T-helper 2 cell treated with Interferon-gamma antibody and Interleukin-4, amounts not matched to agents 100 ng/mL and 5 ng/mL, for 36 hours (primary cell): ENCODE data around the gene FOXP1. TPM values are rescaled to one million over a fixed set of nuclear protein-coding genes. Genes with fewer than 3 reads are reported as not detected.

Experiments used
- intact Hi-C: fragments of 100-400 bp; cut with micrococcal nuclease; formaldehyde crosslinking; loops from one replicate; pipeline ENCODE4 v1.15.1; 2023
- total RNA-seq: library from RNA; stranded (reverse); gene quantifications from 2 replicates; pipeline ENCODE4 v1.2.3, GENCODE V29; 2022

The FOXP1 gene
- total RNA-seq, 1 donor from 2014 or later, result 113 TPM

- intact Hi-C loops, result loop anchor here (1.0 kb wide), 1 partner anchor 45 kb away; no protein-coding TSS in a partner anchor
These were observed 94.2 kb downstream of the FOXP1 start for GRCh38 chr3:71489315-71489761.

GRCh38 chr3:71488882-71489281 lies 94.6 kb downstream of the FOXP1 start:
- intact Hi-C loops, result loop anchor here (1.0 kb wide), 1 partner anchor 45 kb away; no protein-coding TSS in a partner anchor

- intact Hi-C loops, result no loop called here
These were observed 95.1 kb downstream of the FOXP1 start for GRCh38 chr3:71488391-71488809.

GRCh38 chr3:71487418-71487817 lies 96.1 kb downstream of the FOXP1 start:
- intact Hi-C loops, result loop anchor here (1.0 to 2.0 kb wide), 2 partner anchors 31 to 425 kb away; no protein-coding TSS in a partner anchor

GRCh38 chr3:71486831-71487230 lies 96.7 kb downstream of the FOXP1 start:
- intact Hi-C loops, result loop anchor here (1.0 to 2.0 kb wide), 2 partner anchors 31 to 424 kb away; no protein-coding TSS in a partner anchor

- intact Hi-C loops, result loop anchor here (2.0 kb wide), 1 partner anchor 423 kb away; no protein-coding TSS in a partner anchor
These were observed 97.6 kb downstream of the FOXP1 start for GRCh38 chr3:71485896-71486295.

- intact Hi-C loops, result no loop called here
These were observed 99.1 kb downstream of the FOXP1 start for GRCh38 chr3:71484452-71484851.

GRCh38 chr3:71484047-71484446 lies 99.5 kb downstream of the FOXP1 start:
- intact Hi-C loops, result no loop called here

GRCh38 chr3:71482771-71483170 lies 100.8 kb downstream of the FOXP1 start:
- intact Hi-C loops, result no loop called here

- intact Hi-C loops, result no loop called here
These were observed 105.0 kb downstream of the FOXP1 start for GRCh38 chr3:71478568-71478967.

- intact Hi-C loops, result no loop called here
These were observed 106.6 kb downstream of the FOXP1 start for GRCh38 chr3:71476950-71477349.

- intact Hi-C loops, result no loop called here
These were observed 114.4 kb downstream of the FOXP1 start for GRCh38 chr3:71469138-71469435.

- intact Hi-C loops, result no loop called here
These were observed 115.0 kb downstream of the FOXP1 start for GRCh38 chr3:71468311-71469137.

GRCh38 chr3:71466483-71466882 lies 117.0 kb downstream of the FOXP1 start:
- intact Hi-C loops, result no loop called here

GRCh38 chr3:71465371-71466036 lies 118.0 kb downstream of the FOXP1 start:
- intact Hi-C loops, result no loop called here

GRCh38 chr3:71464613-71465012 lies 118.9 kb downstream of the FOXP1 start:
- intact Hi-C loops, result no loop called here

- intact Hi-C loops, result no loop called here
These were observed 119.9 kb downstream of the FOXP1 start for GRCh38 chr3:71463617-71464016.

GRCh38 chr3:71462586-71462985 lies 120.9 kb downstream of the FOXP1 start:
- intact Hi-C loops, result no loop called here

- intact Hi-C loops, result no loop called here
These were observed 121.6 kb downstream of the FOXP1 start for GRCh38 chr3:71461749-71462483.

- intact Hi-C loops, result no loop called here
These were observed 122.4 kb downstream of the FOXP1 start for GRCh38 chr3:71461114-71461513.

- intact Hi-C loops, result no loop called here
These were observed 124.6 kb downstream of the FOXP1 start for GRCh38 chr3:71458895-71459294.

- intact Hi-C loops, result loop anchor here (1.0 to 2.0 kb wide), 2 partner anchors 30 to 56 kb away; no protein-coding TSS in a partner anchor
These were observed 126.7 kb downstream of the FOXP1 start for GRCh38 chr3:71456826-71457225.
